Measurements from ENCODE around the gene SLF1.

SLF1 gene

DNA sequence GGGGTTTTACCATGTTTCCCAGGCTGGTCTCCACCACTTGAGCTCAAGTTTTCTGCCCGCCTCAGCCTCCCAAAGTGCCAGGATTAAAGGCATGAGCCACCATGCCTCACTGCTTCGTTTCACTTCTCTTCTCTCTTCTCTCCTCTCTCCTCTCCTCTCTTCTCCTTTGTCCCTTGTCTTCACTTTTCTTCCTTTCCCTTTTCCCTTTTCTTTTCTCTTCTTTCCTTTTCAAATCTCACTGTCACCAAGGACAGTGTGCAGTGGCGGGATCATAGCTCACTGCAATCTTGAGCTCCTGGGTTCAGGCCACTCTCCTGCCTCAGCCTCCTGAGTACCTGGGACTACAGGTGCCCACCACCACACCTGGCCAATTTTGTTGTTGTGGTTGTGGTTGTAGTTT, 49.5 kb downstream of the SLF1 start:
- DNase-seq: no peak

DNA sequence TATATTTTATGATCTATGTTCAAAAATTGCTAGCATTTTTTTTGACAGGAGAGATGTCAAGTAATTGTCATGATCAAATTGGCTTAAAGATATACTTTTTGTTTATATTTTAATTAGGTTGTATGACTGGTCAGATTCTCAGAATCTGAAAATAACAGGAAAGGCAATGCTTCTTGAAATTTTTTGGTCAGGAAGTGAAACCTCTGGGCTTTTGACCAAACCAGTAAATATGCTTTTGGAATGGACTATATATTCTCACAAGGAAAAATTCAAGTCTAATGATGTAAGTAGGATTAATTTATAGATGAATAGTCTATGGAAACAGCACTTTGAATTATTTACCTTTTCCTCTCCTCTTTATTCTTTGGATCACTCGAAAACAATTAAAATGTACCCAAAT, 52.3 kb downstream of the SLF1 start:
- DNase-seq: no peak

DNA sequence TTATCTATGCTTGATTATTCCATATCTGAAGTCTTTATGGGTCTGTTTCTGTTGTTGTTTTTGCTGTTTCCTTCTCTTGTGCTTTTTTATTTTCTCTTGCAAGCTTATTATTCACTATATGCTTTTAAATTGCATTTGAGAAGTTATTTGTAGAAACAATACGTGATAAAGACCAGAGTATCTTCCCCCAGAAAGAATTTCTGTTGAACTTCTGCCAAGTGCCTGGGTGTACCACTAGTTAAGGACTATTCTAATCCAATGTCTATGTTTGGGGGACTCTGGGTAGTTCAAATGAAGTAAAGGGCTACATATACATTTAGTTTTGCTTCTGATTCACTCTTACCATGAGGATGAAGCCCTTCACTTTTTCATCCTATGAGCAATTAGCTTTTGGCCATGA, 54.3 kb downstream of the SLF1 start:
- no peak for DNase-seq

DNA sequence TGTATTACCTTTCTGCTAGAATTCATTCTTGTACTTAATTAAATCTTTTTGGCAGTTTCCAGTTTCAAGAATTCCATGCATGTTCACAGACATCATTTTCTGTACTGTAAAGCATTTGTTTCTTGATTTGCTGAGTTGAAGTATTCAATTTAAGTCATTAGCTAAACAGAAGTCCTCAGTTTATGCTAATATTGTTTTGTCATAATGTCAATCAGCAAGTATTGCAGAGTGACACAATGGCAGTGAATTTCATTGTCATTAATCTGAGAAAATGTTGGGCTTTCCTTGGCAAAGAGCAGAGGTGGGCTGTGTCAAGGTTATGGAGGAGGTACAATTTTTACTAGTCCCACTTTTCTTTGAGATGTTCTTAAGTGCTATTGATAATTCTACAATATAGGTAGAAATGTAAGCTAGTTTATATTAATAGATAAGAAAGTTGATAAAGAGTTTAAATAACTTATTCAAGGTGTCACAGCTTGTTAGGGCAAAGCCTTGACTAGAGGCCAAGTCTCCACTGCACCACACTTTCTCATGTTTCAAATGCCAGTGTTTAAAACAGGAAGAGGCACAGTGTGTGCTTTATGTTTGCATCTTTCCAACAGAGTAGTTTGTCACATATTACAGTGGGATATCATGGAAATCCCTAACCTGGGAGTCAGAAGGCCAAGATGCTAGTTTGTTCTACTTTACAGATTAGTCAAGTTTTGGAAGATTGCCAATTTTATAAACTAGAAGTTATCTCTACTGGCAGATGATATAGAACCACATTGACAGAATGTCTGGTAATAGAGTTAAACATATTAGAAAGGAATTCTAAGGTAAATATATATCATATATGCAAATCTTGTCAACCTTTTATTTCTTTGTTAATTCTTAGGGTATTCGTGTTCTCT, 56.3 kb downstream of the SLF1 start:
- peak; percentile 17 for DNase-seq

DNA sequence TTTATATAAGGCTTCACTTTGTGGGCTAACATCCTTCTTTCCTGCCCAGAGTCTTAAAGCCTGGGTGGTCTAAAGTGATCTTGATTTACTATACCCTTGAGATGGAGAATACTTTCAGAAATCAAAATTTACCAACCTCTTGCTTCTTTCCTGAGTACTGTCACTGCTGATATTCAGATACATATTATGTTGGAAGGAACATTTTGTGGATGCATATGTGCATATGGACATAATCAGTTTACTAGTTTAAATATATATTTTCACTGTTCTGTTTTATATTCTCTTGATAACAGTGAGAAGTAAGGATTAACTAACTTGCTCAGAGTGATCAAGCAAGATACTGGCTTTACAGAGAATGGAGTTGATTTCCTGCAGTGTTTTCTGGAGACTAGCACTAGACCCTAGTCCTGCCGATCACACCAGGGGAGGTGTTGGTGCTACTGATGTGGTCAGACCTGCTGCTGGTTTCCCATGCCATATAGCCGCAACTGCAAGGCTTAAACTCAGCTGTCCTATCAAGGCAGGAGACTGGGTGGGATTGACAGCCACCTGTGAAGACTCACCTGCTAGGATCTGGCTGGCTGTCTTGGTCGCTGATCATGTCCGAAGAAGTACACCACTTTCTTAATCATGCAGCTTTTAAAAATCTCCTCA, 57.6 kb downstream of the SLF1 start:
- no peak for DNase-seq

DNA sequence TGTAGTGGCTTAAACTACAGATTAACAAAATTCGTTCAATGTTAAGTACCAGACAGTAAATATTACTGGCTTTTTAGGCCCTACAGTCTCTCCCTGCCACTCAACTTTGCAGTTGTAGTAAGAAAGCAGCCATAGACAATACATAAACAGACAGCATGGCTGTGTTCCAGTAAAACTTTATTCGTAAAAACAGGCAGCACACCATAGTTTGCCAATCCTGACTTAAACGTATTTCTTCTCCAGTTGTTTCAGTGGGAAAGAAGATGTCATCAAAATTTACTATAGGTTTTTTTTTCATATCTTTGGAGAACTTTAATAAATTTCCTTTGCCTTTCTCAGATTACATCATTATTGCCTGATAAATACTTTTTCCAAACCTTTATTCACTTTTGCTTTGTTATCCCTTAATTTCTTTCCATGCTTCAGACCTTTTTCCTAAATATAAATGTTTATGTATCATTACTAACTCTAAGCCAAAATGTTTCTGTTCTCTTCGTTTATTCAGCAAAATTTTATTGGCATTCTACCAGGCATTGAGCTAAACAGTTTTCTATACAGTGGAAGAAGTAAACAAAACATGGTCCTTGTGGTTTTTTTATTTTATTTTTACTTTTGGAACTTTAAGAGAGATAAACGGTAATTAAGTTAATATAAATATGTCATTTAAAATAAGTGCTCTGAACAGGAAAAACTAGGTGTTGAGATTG, 64.5 kb downstream of the SLF1 start:
- DNase-seq: no peak

DNA sequence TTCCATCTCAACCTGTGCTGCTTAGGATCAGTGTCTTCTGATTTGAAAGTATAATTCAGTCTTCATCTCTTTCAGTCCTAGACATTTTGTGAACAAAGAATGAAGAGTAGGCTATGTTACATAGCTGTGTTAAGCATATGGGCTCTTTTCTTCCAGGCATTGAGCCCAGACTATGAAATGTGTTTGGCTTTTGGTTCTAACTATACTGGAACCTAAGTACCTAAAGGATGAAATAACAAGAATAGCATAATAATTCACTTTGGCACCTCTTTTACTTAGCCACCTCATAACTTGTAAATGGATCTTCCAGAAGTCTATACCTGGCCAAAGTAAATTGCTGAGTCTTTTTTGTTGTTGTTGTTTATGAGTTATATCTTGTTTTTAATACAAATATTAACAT, 71.4 kb downstream of the SLF1 start:
- no peak for DNase-seq

DNA sequence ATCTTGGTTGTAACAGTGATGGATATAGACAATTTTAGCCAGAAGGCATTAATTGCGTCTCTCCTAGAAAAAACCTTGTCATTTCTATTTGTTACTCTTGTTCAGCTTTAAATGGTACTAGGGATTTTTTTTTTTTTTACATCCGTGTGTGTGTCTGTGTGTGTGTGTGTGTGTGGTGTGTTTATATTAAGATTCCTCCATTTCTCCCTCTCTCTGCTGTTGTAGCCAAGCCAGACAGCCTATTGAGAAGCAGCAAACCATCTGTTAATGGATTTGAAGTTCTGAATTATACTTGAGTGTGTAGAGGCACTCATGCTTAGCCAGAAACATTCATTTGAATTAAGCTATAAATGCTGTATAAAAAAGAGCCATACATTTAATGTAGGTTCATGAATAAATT, 72.3 kb downstream of the SLF1 start:
- DNase-seq: no peak

DNA sequence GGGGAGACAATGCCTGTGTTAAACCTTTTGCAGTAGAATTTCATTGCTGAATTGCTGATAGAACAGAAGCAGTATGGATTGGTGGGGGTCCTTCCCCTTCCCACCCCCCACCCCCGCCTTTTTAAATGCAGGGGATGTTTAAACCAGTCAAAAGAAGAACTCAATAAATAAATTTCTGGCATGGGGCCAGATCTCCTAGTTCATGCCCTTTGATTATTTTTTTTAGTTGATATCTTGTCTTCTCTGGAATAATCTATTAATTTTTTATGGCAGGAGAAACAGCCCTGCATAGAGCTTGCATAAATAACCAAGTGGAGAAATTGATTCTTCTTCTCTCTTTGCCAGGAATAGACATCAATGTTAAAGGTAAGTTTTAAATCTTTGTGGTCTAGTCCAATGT, 72.8 kb downstream of the SLF1 start:
- no peak for DNase-seq

DNA sequence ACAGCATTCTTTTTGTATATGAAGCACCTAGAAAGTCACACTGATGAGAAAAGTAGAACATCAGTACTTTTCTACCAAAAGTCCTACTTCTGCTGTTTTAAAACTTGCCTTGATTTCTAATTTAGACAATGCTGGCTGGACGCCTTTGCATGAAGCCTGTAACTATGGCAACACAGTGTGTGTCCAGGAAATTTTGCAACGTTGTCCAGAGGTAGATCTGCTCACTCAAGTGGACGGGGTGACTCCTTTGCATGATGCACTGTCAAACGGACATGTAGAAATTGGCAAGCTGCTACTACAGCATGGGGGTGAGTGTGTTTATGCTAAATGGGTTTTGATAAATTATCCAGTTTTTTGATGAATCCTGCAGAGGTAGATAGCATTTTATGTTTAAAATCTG, 73.5 kb downstream of the SLF1 start:
- peak; percentile 26 for DNase-seq

DNA sequence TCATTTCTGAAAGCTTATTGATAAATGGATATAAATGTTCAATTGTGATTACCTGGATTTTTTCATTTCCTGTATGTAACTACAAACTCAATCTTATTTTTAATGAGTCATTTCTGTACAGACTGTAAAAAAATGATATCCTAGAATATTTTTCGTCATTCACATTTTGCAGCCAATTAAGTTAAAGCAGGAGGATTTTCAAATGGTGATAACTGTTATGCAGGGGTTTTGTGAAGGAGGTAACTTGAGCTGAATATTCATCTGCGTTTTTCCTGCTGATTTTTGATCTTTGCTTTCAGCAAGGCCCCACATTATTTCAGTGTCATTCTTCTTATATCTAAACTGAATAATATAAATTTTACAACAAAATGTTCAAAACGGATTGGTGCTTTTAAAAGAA, 74.1 kb downstream of the SLF1 start:
- DNase-seq: no peak

DNA sequence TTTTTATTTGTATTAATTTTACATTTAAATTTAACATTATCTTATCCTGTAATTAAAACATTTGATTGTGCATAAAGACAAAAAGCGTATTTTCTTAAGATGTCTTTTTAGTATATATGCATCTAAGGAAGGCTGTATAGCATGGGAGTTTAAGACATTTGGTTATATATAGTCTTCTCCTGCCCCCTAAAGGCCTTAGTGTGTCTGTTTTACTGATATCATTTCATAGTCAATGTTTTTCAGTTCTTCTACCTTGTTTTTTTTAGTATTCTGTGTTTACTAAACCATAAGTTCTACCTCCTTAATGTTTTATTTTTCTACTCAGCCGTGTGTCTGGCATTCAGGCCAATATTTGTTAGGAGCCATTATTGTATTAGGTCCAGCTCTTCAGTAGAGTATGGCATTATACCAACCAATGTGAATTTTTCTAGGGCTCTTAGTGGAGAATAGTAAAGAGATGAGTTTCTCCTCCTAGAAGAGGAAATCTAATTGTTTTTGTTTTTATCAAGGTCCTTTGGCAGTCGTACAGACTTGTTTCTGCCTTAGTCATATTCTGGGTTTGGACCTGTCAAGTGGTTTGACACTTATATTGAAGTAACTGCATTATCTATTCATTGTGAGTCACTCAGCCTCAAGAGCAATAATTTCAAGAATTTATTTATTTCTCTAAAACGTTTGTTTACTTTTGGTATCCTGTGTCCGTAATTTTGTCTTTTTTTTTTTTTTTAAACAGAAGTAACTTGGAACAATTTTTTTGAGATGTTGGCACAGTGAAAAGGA, 74.8 kb downstream of the SLF1 start:
- peak; percentile 93 for DNase-seq

DNA sequence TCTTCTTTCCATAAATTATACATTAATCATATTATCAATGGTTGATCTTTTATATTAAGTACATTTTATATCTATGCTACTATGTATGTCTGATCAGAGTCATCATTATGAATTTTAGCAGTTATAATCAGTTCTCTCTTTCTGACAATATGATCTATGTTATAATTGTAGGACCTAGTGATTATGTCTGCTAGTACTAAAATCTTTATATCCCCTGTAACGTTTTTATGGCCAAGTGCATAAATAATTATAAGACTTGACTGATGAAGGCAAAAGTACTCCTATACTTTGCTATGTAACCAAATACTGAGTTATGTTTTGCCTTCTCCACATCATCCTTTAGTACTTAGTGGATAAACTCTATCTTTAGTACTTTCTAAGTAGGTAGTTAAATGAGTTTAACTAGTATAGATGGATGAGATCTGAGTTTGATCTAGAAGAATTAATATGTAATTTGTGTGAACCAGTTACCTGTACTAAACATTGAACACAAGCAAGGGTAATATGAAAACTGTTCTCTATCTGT, 75.4 kb downstream of the SLF1 start:
- no peak for DNase-seq

DNA sequence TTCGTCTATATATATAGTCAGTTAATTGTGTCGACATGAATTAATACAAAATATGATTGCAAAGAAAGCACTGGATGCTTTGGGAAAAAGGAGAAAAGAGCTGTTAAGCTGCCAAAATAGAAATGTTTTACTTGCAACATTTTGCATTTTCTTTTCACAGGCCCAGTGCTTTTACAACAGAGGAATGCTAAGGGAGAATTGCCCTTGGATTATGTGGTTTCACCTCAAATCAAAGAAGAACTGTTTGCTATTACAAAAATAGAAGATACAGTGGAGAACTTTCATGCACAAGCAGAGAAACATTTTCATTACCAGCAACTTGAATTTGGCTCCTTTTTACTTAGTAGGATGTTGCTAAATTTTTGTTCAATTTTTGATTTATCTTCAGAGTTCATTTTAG, 76.2 kb downstream of the SLF1 start:
- no peak for DNase-seq

DNA sequence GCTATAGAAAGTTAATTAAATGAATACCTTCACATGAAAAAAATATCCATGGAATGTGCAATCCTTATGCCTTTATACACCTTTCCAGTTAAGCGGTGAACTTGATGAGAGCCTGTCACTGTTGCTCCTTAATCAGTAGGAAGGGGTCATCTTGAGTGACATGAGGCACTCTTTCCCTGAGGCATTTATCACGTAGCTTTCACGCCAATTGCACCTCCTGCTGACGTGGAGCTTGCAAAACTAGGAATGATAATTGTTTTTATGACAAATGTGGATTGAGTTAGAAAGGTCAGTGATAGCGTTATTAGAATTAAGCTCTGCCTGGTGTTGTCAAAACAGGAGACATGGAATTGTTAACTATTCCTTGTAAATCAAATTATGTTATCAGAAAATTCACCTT, 79.7 kb downstream of the SLF1 start:
- no peak for DNase-seq

DNA sequence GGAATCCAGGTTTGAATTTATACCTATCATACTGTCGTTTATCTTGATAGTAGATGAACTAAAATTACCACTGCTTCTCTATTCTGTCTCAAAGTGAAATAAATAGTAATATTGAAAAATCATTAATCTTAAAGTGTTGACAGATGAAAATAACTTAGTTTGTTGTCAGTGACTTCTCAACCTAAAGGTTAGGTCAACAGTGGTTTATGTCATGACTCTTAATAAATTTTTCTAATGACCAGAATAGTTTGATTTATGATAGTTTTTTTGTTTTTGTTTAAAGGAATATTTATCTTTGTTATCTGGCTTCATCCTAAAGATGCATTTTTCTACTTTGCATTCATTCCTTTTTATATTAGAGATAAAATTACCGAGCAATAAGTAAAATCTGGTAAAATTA, 81.1 kb downstream of the SLF1 start:
- DNase-seq: no peak

DNA sequence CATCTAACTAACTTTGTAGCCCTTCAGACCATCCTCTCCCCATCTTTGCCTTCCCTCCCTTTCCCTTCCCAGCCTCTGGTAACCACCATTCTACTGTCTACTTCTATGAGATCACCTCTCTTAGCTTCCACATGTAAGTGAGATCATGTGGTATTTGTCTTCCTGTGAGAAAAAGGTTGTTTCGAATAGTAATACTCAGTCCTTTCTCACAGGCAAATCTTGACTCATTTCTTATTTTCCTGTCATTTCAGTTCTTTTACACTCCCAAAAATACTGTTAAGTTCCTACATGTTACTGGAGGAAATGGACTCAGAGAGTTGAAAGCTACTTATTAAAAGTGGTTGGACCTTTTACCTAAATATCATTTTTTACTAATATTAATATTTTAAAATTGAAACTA, 82.1 kb downstream of the SLF1 start:
- DNase-seq: no peak

DNA sequence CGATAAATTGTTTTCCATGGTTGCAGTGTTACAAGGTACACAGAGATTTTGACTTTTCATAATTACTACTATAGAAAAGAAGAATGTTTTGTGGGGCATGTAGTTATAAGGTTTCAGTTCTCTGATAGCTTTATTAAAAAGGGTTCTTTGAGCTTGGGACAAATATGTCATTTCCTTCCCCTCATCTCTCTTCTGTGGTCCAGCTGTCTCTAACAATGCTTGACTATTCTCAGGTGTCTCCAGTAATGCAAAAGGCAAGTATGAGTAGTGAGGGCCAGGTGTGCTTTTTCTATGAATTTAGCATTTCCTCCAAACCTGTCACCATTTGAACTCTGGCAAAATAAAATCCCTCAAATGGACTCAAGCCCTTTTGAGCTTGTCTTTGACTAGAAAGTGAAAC, 84.3 kb downstream of the SLF1 start:
- no peak for DNase-seq

DNA sequence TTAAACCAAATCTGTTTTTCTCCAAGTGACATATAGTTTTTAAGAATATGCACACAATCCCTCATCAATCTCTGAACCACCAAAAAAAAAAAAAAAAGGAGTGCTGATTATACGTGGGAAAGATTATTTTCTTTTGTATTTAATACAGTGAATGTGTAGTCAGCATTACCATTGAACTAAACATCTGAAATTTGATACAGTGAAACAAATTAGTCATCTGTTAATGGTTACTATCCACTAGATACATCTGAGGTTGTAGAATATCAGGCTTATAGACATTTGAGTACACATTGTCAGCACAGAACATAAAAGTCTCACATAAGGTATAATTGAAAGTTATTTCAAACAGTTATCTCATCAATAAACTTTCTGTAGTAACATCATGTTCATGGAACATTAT, 87.0 kb downstream of the SLF1 start:
- DNase-seq: peak; percentile 54

DNA sequence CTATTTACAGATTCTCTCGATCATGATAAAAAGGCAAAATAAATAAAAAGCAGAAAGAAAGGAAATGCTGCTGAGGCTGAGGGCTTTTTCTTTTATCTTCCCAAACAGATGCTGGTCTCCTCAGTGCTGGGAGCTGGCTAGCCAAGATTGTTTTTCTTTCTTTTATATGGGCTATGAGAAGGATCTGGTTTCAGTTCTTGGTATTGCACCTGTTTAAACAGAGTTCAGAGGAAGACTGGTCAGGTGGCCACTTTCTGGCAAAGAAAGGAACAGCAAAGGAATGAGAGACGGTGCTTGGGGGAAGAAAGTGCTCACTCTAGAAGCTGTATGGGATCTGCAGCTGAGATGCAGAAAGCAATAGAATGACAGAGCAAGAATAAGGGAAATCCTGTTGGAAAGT, 88.9 kb downstream of the SLF1 start:
- DNase-seq: no peak

DNA sequence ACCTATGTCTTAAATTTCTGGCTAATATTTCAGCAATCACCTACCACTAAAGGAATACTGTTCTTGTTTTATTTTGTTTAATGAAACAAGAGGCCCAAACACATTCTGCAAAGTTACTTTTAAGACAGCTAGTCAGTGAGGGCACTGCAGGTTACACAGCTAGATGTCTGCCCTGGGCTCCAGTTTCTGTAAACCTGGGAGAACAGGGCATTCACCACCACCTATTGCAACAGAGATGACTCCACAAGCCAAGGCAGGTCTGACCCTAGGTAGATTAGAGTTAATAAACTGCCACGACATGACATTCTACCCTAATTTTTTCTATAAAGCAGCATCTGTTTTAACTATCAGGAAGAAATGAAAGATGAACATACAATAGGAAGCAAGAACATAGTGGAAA, 90.8 kb downstream of the SLF1 start:
- no peak for DNase-seq

DNA sequence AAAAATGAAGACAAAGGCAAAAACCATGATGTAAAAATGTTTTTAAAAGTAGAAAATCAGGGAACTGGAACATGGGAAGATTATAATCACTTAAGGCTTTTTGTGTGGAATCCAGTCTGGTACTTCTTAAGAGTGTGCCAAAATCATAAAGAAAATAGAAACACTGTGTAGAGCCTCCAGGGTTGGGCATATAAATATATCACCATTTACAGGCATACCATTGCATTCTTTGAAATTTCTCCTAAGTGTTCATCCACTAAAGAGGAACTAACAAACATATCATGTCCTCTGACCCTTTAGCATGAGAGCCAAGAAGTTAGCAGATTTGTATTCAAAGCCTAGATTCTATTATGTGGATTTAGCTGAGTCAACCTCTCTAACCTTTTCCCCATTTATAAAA, 93.3 kb downstream of the SLF1 start:
- DNase-seq: no peak

DNA sequence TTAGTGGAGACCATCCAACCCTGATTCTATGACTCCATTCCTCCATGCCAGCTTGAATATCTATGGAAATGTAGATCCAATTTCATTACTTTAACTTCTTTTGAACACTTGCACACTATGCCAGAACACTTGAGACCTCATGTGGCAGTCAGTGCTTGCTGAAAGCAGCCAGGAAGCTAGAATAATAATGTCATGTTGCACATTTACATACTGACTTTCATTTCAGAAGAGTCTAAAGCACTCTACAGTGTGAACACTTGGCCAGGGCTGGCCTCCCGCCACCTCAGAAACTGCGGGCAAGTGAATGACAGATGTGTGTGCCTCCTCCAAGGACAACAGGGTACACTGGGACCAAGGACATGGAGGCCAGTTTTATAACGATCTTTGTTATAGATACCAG, 97.3 kb downstream of the SLF1 start:
- DNase-seq: no peak

All from HCEC 1CT (cell line).